Endodermal cell (in vitro differentiated cells): ENCODE data around the gene AZI2. TPM values are rescaled to one million over a fixed set of nuclear protein-coding genes. Genes with fewer than 3 reads are reported as not detected.

Source experiments
- DNase-seq: peaks from one replicate; pipeline ENCODE4 v3.0.0-alpha.2; 2017
- H3K27ac ChIP-seq: 2 replicates; pipeline ENCODE4 v1.5.1; 2013; ENCODE audit warnings: mild to moderate bottlenecking, low read depth, low read length, moderate library complexity
- H3K27me3 ChIP-seq: 2 replicates; pipeline ENCODE4 v1.6.1; 2013; ENCODE audit warnings: mild to moderate bottlenecking, low read length, moderate library complexity; ENCODE audit not compliant: insufficient read depth, control insufficient read depth, poor library complexity, severe bottlenecking
- H3K36me3 ChIP-seq: 2 replicates; pipeline ENCODE4 v1.7.0; 2013; ENCODE audit warnings: mild to moderate bottlenecking, low read length, moderate library complexity; ENCODE audit not compliant: control insufficient read depth, insufficient read depth
- H3K4me1 ChIP-seq: one replicate; pipeline ENCODE4 v1.7.0; 2013; ENCODE audit warnings: low read length; ENCODE audit not compliant: control insufficient read depth, insufficient read depth
- H3K4me3 ChIP-seq: 2 replicates; pipeline ENCODE4 v1.5.1; 2013; ENCODE audit warnings: mild to moderate bottlenecking, low read length, moderate library complexity
- H3K9ac ChIP-seq: 2 replicates; pipeline ENCODE4 v1.6.1; 2013; ENCODE audit warnings: mild to moderate bottlenecking, low read length, moderate library complexity; ENCODE audit not compliant: poor library complexity, severe bottlenecking; ENCODE audit errors: extremely low read depth
- H3K9me3 ChIP-seq: 2 replicates; pipeline ENCODE4 v1.6.1; 2013; ENCODE audit warnings: mild to moderate bottlenecking, low read length, moderate library complexity; ENCODE audit not compliant: control insufficient read depth
- H3K27ac Mint-ChIP-seq: 2 replicates; pipeline ENCODE4 v1.8.0; 2020; ENCODE audit warnings: mixed read lengths
- H3K27me3 Mint-ChIP-seq: 2 replicates; pipeline ENCODE4 v1.8.0; 2021; ENCODE audit warnings: mild to moderate bottlenecking, mixed read lengths; ENCODE audit not compliant: insufficient read depth
- H3K36me3 Mint-ChIP-seq: 2 replicates; pipeline ENCODE4 v1.8.0; 2020; ENCODE audit warnings: low read depth, mixed read lengths
- H3K4me1 Mint-ChIP-seq: 2 replicates; pipeline ENCODE4 v1.8.0; 2020; ENCODE audit warnings: mixed read lengths
- H3K4me3 Mint-ChIP-seq: 2 replicates; pipeline ENCODE4 v1.8.0; 2020; ENCODE audit warnings: mild to moderate bottlenecking, moderate library complexity, mixed read lengths
- H3K9me3 Mint-ChIP-seq: 2 replicates; pipeline ENCODE4 v1.8.0; 2020; ENCODE audit warnings: mild to moderate bottlenecking, mixed read lengths
- CTCF ChIP-seq: fragments of 200-600 bp; sonication (generic); conservative IDR thresholded peaks from 2 replicates; pipeline ENCODE4 v1.5.0; 2021; ENCODE audit warnings: antibody characterized with exemption, mild to moderate bottlenecking
- WGBS, 2 experiments: methylation state at CpG; one replicate each; pipeline versions ENCODE4 v1.1.5 to v1.1.7; 2013; ENCODE audit warnings: missing lambda C conversion rate in 2 of 2, mixed read lengths in 1 of 2; ENCODE audit not compliant: insufficient coverage in 1 of 2, insufficient read length in 1 of 2; 5-methylcytosine and 5-hydroxymethylcytosine counted together
- total RNA-seq, 2 donors: library from RNA; stranded (reverse); fragmentation: NEBNext Ultra II Directional in 1 of 2; extraction: Animal tissue kit (Norgen Biotek cat#: 25700) in 1 of 2; gene quantifications; 2 replicates in 1 of 2; 3 replicates in 1 of 2; pipeline ENCODE4 v1.2.1, GENCODE V29; 2021

AZI2 gene
- total RNA-seq, 2 donors from 2014 or later: 51.9 to 54.9 TPM

GRCh38 chr3:28337230-28337629 is 11.4 kb downstream of the AZI2 start:
- H3K27ac ChIP-seq: no peak overlapping the region
- peaks cover 9% of the 10 kb centered on the region for H3K36me3 Mint-ChIP-seq
- H3K36me3 ChIP-seq: peaks cover 65% of the 10 kb centered on the region
- no peak overlapping the region for H3K4me3 ChIP-seq
- no peak overlapping the region for H3K9ac ChIP-seq
- no peaks in the 10 kb centered on the region for H3K4me1 Mint-ChIP-seq
- H3K27me3 ChIP-seq: no peaks in the 10 kb centered on the region
- no peak for DNase-seq
- H3K27me3 Mint-ChIP-seq: no peaks in the 10 kb centered on the region
- H3K27ac Mint-ChIP-seq: no peak overlapping the region
- no peaks in the 10 kb centered on the region for H3K9me3 ChIP-seq
- H3K9me3 Mint-ChIP-seq: no peaks in the 10 kb centered on the region
- H3K4me1 ChIP-seq: no peaks in the 10 kb centered on the region
- H3K4me3 Mint-ChIP-seq: no peak overlapping the region
- TF ChIP-seq CTCF: no peak

GRCh38 chr3:28335246-28335645 is 13.4 kb downstream of the AZI2 start:
- Histone ChIP-seq H3K9me3 (no peaks in the 10 kb centered on the region), H3K4me1 (no peaks in the 10 kb centered on the region), H3K27me3 (no peaks in the 10 kb centered on the region), H3K9ac (no peak overlapping the region), H3K4me3 (no peak overlapping the region), H3K27ac (no peak overlapping the region), H3K36me3 (peaks cover 65% of the 10 kb centered on the region)
- no peak for TF ChIP-seq CTCF
- Mint-ChIP-seq H3K27ac (no peak overlapping the region), H3K9me3 (no peaks in the 10 kb centered on the region), H3K27me3 (no peaks in the 10 kb centered on the region), H3K36me3 (peaks cover 12% of the 10 kb centered on the region), H3K4me3 (no peak overlapping the region), H3K4me1 (no peaks in the 10 kb centered on the region)
- WGBS, 2 experiments: 40 to 97% methylated on average over 1 to 2 of the region's 2 CpGs
- no peak for DNase-seq

GRCh38 chr3:28334552-28334951 is 14.1 kb downstream of the AZI2 start:
- Histone ChIP-seq H3K9ac (no peak overlapping the region), H3K9me3 (no peaks in the 10 kb centered on the region), H3K4me1 (no peaks in the 10 kb centered on the region), H3K36me3 (peaks cover 58% of the 10 kb centered on the region), H3K27ac (no peak overlapping the region), H3K4me3 (no peak overlapping the region), H3K27me3 (no peaks in the 10 kb centered on the region)
- Mint-ChIP-seq H3K27me3 (no peaks in the 10 kb centered on the region), H3K4me3 (no peak overlapping the region), H3K9me3 (no peaks in the 10 kb centered on the region), H3K27ac (no peak overlapping the region), H3K36me3 (peaks cover 8% of the 10 kb centered on the region), H3K4me1 (no peaks in the 10 kb centered on the region)
- TF ChIP-seq CTCF: peak; percentile 40
- DNase-seq: no peak
